Osteoblast (primary cell): Measurements from ENCODE around the gene NR1I2. TPM values are rescaled to one million over a fixed set of nuclear protein-coding genes. Genes with fewer than 3 reads are reported as not detected.

ENCODE experiments used
- DNase-seq: peaks from one replicate; pipeline ENCODE4 v3.0.0; 2011; ENCODE audit warnings: low spot score, mixed read lengths; ENCODE audit not compliant: insufficient read length; ENCODE audit errors: missing footprints
- H2AFZ ChIP-seq: 2 replicates; pipeline ENCODE4 v1.6.0; 2011; ENCODE audit warnings: mild to moderate bottlenecking, low read length
- H3K27ac ChIP-seq: 2 replicates; pipeline ENCODE4 v1.5.1; 2011; ENCODE audit warnings: mild to moderate bottlenecking, low read depth, low read length, moderate library complexity
- H3K27me3 ChIP-seq: 2 replicates; pipeline ENCODE4 v1.6.0; 2012; ENCODE audit warnings: mild to moderate bottlenecking, control low read depth, inconsistent platforms, low read length, moderate library complexity; ENCODE audit not compliant: insufficient read depth
- H3K36me3 ChIP-seq: 2 replicates; pipeline ENCODE4 v1.5.1; 2011; ENCODE audit warnings: mild to moderate bottlenecking, low read length, control low read depth, moderate library complexity; ENCODE audit not compliant: insufficient read depth
- H3K4me1 ChIP-seq: 2 replicates; pipeline ENCODE4 v1.5.1; 2011; ENCODE audit warnings: mild to moderate bottlenecking, low read length, control low read depth, moderate library complexity; ENCODE audit not compliant: insufficient read depth
- H3K4me2 ChIP-seq: 2 replicates; pipeline ENCODE4 v1.6.0; 2011; ENCODE audit warnings: mild to moderate bottlenecking, low read length; ENCODE audit not compliant: insufficient read depth
- H3K4me3 ChIP-seq: fragments of 200-600 bp; sonication (generic); 3 replicates; pipeline ENCODE4 v1.5.1; 2012; ENCODE audit warnings: mild to moderate bottlenecking, low read length, inconsistent platforms; ENCODE audit not compliant: insufficient read depth
- H3K79me2 ChIP-seq: 2 replicates; pipeline ENCODE4 v1.6.0; 2012; ENCODE audit warnings: mild to moderate bottlenecking, low read length, control low read depth, inconsistent platforms; ENCODE audit not compliant: insufficient read depth
- H3K9me3 ChIP-seq: 2 replicates; pipeline ENCODE4 v1.5.1; 2011; ENCODE audit warnings: low read depth, low read length, control low read depth
- H4K20me1 ChIP-seq: 2 replicates; pipeline ENCODE4 v1.6.0; 2012; ENCODE audit warnings: mild to moderate bottlenecking, low read length, control low read depth; ENCODE audit not compliant: insufficient read depth
- CTCF ChIP-seq: IDR thresholded peaks from 2 replicates; pipeline ENCODE4 v1.5.1; 2011; ENCODE audit warnings: mild to moderate bottlenecking, low read depth, low read length, moderate library complexity; ENCODE audit errors: extremely low read depth
- total RNA-seq: library from RNA; depleted of rRNA; stranded (reverse); fragments of >200 nt; gene quantifications from 2 replicates; pipeline ENCODE4 v1.2.3, GENCODE V29; 2012

Gene NR1I2
- total RNA-seq, 1 donor = 0.36 TPM

GRCh38 chr3:119819806-119820205 is 37.9 kb downstream of the NR1I2 start:
- no peaks in the 10 kb centered on the region for H3K9me3 ChIP-seq

GRCh38 chr3:119825820-119826219 is 43.9 kb downstream of the NR1I2 start:
- H3K36me3 ChIP-seq = no peaks in the 10 kb centered on the region
- DNase-seq = peak; percentile 19

More at GRCh38 chr3:119819806-119820205, 37.9 kb downstream of the NR1I2 start:
- no peaks in the 10 kb centered on the region for H3K4me1 ChIP-seq
- DNase-seq = peak; percentile 30
- H3K36me3 ChIP-seq = no peaks in the 10 kb centered on the region
- no peak overlapping the region for H3K4me3 ChIP-seq
- no peaks in the 10 kb centered on the region for H4K20me1 ChIP-seq
- H3K27me3 ChIP-seq = no peaks in the 10 kb centered on the region
- no peak overlapping the region for H3K4me2 ChIP-seq
- no peaks in the 10 kb centered on the region for H3K79me2 ChIP-seq
- TF ChIP-seq CTCF = no peak
- no peak overlapping the region for H2AFZ ChIP-seq
- no peak overlapping the region for H3K27ac ChIP-seq

GRCh38 chr3:119826711-119827608 is 45.1 kb downstream of the NR1I2 start:
- peak; percentile 48 for DNase-seq
- Histone ChIP-seq H3K36me3 (no peaks in the 10 kb centered on the region), H3K27me3 (no peaks in the 10 kb centered on the region), H3K4me1 (peaks cover 4% of the 10 kb centered on the region), H3K79me2 (peaks cover 18% of the 10 kb centered on the region), H3K9me3 (no peaks in the 10 kb centered on the region), H3K27ac (no peak overlapping the region), H2AFZ (no peak overlapping the region), H4K20me1 (peaks cover 29% of the 10 kb centered on the region), H3K4me3 (no peak overlapping the region), H3K4me2 (no peak overlapping the region)
- TF ChIP-seq CTCF = no peak

More at GRCh38 chr3:119825820-119826219, 43.9 kb downstream of the NR1I2 start:
- Histone ChIP-seq H3K4me1 (no peaks in the 10 kb centered on the region), H3K27ac (no peak overlapping the region), H4K20me1 (peaks cover 24% of the 10 kb centered on the region), H3K9me3 (no peaks in the 10 kb centered on the region), H3K79me2 (peaks cover 16% of the 10 kb centered on the region), H3K27me3 (no peaks in the 10 kb centered on the region), H3K4me2 (no peak overlapping the region), H2AFZ (no peak overlapping the region), H3K4me3 (no peak overlapping the region)
- no peak for TF ChIP-seq CTCF

GRCh38 chr3:119829420-119829819 is 47.5 kb downstream of the NR1I2 start:
- Histone ChIP-seq H3K36me3 (no peaks in the 10 kb centered on the region), H4K20me1 (peaks cover 33% of the 10 kb centered on the region), H3K27me3 (no peaks in the 10 kb centered on the region), H2AFZ (no peak overlapping the region), H3K9me3 (no peaks in the 10 kb centered on the region), H3K79me2 (peaks cover 18% of the 10 kb centered on the region), H3K4me3 (no peak overlapping the region), H3K4me2 (no peak overlapping the region), H3K4me1 (peaks cover 9% of the 10 kb centered on the region), H3K27ac (no peak overlapping the region)
- DNase-seq = no peak
- TF ChIP-seq CTCF = no peak
